ENCODE results near the gene DNAJC5G.
A peak's percentile ranks its signal among the peaks of the same experiment; 100 is the strongest.
"Not testable (repeated sequence)": the region's sequence is repeated elsewhere in the genome, so short reads cannot be mapped to it uniquely, and the experiment has no call there.

DNAJC5G gene

DNA sequence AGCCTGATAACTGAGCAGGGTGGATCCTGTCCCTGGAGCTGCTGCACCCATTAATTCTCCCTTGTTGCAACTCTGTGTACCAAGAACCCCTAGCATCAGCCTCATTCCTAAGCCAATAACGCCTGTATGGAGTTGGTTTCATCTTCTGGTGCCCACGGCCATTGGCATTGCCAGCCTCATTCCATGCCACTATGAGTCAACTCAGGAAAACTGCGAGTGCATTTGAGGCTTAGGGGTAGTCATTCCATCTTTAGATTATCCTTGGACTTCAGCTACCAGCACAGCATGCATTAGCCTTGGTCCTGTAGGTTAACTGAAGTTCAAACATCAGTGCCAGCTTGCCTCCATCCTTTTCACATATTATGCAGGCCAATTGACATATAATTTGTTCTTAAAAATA, 5.6 kb downstream of the DNAJC5G start:
- no peak for DNase-seq (ENCODE audit: low read depth, low spot score)

DNA sequence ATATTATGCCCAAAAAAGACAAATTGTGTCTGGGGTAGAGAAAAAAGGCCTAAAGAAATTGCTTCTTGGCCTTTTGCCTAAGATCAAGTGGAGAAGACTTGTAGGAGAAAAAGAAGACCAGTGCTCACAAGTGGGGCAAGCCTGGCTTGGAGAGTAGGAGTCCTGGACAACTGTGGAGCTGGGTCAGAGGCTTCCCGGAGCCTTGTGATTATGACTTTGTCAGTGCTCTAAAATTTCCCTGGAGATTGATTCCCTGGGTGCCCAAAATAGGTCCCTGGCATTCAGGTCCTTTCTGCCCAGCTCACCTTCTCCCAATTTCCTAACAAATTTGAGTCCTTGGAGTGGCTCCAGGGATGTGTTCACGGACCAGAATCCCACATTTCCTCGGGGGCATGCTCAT, 6.2 kb downstream of the DNAJC5G start:
- no peak for DNase-seq (ENCODE audit: low read depth, low spot score)

DNA sequence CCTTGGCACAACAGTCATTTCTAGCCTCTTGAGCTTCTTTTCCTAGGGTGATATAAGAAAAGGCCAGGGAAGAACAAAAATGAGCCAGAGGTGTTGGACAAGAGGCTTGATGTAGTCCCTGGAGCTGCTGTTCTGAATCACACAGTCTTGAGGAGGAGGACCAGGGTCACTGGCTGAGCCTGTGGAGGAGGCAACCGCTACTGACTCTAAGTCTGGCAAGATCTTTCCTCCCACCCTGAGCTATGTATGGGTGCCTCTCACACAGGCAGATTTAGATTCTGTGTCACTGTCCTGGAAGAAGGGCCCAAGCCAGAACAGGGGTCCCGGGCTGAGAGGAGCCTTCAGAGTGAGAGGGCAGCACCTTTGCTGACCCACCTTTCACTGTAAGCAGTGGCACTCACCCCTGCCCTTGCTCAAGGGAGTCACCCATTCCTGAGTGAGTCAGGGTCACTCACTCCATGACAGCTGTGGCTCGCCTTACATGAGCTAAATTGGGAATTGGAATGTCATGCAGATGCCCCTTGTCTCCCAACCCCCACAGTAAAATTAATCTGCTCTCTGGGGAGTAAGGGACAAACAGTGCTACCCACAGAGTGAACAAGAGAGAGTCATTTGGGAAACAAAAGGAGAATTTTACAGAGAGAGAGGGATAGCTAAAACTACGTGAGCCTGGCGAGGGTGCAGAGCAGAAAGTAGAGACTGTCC, 6.8 kb downstream of the DNAJC5G start, which contains the start of gene TRIM54:
Gene TRIM54, plus strand, starts transcription at position 575 of the 705 bp plus-strand sequence. CDS start 303 bp downstream, outside the sequence.
- DNase-seq (ENCODE audit: low read depth, low spot score): no peak

DNA sequence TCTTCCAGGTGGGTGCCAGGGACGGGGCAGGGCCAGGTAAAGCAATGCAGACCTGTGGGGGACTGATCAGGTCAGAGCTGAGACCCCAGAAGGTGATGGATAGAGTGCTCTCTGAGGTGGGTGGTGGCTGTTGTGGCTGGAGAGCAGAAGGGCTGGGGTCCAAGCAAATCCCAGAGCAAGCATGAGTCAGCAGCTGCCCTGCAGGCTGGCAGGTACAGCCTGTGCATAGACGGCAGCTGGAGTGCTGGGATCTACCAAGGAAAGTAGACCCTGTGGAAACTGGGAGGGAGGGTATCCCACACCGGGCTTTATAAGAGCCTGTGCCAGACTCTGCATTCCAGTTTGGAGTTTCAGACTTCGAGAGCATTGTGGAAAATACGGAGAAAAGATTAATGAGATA, 7.7 kb downstream of the DNAJC5G start:
- DNase-seq (ENCODE audit: low read depth, low spot score): peak; percentile 59

DNA sequence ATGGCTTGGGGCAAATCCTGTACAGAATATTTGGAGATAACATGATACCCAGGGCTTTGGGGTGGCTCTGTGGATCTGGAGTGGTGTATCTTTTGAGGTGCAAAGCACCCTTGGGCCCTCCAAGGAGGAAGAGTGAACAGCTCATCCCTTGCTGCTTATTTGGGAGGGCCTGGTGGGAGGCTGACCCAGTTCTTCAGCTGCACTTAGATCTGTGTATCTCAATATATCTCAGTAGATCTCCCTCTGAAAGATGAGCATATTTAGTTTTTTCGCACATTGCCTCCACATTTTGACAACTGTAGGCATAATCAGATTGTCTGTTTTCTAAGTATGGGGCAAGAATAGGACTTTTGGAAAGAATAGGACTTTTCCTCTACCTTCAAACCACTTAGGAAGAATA, 9.8 kb downstream of the DNAJC5G start:
- no peak for DNase-seq (ENCODE audit: low read depth, low spot score)

DNA sequence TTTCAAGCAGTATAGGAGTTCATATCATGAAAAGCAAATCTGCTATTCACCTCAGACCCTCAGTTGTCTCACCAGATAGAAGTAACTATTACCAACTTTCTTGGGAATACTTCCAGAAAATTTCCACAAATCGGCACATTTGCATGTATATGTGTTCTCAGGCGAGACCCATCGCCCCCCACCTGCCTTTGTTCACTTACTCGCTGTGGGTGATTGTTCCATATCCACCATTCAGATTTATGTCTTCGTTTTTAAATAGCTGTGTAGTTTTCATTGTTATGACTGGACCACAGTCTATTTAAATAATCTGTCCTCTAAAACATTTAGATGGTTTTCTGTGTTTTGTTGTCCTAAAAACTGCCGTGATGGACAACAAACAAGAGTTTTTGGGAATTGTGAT, 10.2 kb downstream of the DNAJC5G start:
- no peak for DNase-seq (ENCODE audit: low read depth, low spot score)

DNA sequence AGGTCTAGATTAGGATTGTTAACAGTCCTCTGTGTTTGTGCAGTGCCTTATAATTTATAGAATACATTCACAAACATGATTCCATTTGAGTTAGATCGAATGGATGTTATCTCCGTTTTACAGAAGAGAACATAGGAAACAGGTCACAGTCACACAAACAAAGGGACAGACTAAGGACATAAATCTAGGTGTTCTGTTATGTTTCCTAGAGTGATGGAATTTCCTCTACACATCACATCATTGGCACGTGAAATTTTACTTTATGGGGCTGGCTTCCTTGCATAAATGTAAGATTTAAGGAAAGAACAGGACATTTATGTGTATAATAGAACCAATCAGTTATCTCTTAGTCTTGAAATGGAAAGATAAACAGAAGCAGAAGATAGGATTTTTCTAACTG, 13.4 kb downstream of the DNAJC5G start:
- DNase-seq (ENCODE audit: low read depth, low spot score): no peak

DNA sequence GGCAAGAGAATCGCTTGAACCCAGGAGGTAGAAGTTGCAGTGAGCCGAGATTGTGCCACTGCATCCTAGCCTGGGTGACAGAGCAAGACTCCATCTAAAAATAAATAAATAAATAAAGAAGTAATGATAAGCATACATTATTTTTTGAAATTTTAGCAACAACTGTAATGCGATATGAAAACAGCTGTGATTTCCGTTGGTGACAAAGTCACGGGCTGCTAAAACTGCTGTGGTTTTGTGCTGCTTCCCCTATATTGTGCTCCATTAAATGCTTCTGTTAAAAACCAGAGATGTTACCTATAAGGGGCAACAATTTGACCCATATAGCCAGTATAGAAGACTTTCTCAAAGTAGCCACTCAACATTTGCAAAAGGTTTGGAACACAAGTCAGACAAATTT, 15.3 kb downstream of the DNAJC5G start:
- no peak for DNase-seq (ENCODE audit: low read depth, low spot score)

DNA sequence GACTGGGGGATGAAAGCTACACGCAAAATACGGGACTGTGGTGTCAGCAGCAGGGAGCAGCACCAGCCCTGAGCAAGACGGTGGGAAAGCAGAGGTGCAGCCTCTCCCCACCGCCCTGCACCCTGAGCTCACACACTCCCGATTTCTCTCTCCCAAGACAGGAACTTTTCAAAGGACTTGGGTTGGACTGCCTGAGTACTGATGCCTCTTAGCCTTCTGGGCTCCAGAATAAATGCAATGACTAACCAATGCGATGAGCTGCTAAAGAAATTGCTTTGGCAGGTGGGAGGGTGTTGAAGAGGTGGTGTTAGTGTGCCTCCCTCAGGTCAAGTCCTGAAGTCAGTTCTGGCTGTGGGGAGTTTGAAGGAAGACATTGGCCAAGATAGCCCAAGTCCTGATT, 16.6 kb downstream of the DNAJC5G start:
- no peak for DNase-seq (ENCODE audit: low read depth, low spot score)

DNA sequence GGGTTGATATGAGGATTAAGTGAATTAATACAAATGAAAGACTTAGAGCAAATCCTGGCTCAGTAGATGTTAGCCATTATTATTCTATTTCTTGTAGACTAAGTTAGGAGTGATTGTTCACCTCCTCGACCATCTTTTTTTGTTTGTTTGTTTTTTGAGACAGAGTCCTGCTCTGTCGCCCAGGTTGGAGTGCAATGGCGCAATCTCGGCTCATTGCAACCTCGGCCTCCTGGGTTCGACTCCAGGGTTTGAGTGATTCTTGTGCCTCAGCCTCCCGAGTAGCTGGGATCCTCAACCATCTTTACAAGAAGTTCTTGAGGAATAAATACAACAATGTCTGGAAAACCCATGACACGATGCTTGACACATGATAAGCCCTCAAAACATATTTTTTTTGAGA, 19.7 kb downstream of the DNAJC5G start:
- DNase-seq (ENCODE audit: low read depth, low spot score): no peak

DNA sequence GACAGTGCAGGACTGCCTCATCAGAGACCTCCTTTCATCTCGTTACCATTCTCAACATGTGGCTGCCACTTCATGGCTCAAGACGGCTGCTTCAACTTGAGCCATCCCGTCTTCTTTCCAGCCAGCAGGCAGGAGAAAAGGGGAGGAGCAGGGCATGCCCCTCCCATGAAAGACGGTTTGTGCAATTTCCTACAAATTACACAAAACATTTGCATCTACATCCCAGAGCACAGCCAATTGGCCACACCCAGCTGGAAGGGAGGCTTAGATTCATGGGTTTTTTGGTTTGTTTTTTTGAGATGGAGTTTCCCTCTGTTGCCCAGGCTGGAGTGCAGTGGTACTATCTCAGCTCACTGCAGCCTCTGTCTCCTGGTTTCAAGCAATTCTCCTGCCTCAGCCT, 21.2 kb downstream of the DNAJC5G start:
- no peak for DNase-seq (ENCODE audit: low read depth, low spot score)

DNA sequence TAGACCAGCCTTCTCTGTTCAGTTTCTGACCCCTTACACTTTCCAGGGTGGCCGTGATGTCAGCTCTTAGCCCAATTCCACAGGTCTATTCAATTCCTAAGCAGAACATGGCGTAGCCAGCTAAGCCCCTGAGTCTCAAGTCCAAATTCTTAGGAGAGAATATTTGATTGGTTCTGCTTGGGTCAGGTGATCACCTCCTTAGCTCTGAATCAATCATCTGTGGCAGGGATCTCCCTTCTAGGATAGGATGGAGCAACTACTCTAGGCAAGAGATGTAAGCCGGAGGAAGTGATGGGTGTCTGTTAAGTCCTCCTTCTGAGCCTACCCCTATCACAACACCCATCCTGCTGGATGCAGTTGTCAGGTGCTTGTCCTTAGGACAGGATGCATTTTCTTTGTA, 22.0 kb downstream of the DNAJC5G start:
- no peak for DNase-seq (ENCODE audit: low read depth, low spot score)

DNA sequence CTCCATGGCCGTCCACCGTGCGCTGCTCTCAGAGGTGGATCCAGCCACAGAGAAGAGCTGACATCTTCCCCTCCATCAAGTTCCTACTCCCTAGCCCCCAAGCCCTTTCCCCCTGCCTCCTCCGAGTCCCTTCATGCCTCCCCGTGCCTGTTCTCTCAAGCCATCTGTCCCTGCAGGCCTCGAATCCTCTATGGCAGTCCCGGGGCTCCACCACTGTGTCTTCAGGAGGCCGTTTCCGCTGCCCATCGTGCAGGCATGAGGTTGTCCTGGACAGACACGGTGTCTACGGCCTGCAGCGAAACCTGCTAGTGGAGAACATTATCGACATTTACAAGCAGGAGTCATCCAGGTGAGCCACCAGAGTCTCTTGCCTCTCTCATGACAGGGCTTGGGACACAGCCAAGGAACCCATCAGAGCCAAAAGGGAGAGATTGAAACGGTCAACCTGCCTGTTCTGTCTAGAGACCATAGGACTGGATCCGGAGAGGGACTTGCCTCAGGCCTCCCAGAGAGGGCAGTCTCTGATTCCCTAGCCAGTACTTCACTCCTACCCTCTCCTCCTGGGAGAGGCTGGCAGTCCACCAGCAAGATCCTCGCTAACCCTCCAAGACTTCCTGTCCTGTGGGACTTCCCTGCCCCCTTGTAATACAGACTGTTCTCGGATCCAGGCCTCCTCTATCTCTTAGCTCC, 23.3 kb downstream of the DNAJC5G start:
- no peak for DNase-seq (ENCODE audit: low read depth, low spot score)

DNA sequence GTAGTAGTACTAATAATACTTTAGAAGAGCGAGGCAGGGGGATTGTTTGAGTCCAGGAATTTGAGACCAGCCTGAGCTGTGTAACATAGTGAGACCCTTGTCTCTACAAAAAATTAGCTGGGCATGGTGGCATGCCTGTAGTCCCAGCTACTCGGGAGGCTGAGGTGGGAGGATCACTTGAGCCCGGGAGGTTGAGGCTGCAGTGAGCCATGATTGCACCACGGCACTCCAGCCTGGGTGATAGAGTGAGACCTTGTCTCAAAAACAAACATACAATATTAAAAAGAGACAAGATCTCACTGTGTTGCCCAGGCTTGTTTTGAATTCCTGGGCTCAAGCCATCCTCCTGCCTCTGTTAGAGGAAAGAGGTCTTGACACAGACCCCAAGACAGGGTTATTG, 25.4 kb downstream of the DNAJC5G start:
- not testable (repeated sequence) for DNase-seq (ENCODE audit: low read depth, low spot score)

DNA sequence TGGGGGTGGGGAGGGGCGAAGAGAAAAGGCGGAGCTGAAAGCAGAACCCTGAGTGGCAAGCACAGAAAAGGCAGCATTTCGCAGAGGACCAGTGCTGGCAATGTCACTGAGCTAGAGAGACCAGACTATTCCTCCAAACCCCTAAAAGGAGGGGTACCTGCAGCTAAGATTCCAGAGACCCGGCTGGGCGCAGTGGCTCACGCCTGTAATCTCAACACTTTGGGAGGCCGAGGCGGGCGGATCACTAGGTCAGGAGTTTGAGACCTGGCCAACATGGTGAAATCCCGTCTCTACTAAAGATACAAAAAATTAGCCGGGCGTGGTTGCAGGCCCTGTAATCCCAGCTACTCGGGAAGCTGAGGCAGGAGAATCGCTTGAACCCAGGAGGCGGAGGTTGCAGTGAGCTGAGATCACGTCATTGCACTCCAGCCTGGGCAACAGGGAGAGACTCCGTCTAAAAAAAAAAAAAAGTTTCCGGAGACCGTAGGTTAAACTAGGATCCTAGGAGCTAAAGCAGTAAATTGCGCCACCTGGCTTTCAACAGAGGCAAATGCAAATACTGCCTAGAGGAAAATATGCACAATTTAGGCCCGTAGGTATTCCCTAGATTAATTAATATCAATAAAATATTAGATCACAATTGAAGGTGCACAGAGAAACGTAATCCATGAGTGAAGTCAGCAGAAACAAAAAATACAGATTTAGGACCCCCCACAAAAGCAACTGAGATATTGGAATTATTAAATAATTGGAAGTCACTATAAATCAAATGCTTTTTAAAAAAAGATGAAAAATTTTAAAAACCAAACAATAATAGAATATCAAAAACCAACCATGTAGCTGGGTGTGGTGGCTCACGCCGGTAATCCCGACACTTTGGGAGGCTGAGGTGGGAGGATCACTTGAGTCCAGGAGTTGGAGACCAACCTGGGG, 28.1 kb downstream of the DNAJC5G start:
- DNase-seq (ENCODE audit: low read depth, low spot score): peak; percentile 63

DNA sequence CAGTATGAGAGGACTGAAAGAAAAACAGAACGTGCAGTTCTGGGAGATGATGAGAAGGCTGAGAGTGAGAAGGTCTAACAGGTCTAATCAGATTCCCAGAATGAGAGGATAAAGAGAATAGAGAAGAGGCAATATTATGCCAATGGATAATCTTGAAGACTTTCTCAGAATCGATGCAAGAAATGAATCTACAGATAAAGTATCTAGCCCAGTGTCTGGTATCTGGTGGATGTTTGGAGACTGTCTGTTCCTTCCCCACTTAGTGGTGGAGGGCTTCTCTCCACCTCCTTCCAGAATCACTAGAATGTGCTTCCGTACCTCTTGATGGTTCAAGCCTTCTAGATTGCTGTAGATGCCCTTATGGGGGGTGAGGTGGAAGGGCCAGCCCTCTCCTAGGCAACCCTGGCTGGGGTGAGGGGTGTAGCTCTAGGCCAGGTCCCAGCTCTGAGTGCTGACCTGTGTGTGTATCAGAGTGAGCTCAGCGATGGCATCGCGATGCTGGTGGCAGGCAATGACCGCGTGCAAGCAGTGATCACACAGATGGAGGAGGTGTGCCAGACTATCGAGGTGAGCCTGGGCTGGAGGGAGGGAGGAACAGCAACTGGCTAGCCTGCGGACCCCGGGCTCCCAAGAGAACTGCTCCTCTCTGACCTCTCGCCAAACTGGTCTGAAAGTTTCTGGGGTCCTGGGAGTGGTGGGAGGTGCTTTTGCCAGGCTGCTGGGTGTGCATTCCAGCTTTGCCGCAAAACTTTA, 29.4 kb downstream of the DNAJC5G start:
- no peak for DNase-seq (ENCODE audit: low read depth, low spot score)

DNA sequence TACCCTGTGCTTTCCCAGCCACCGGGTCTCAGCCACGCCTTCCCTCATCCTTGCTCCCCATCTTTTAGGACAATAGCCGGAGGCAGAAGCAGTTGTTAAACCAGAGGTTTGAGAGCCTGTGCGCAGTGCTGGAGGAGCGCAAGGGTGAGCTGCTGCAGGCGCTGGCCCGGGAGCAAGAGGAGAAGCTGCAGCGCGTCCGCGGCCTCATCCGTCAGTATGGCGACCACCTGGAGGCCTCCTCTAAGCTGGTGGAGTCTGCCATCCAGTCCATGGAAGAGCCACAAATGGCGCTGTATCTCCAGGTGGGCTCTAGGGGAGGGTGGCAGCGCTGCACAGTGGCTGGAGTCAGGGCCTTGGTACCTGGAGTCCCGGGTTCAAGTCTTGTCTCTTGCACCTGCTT, 30.3 kb downstream of the DNAJC5G start:
- no peak for DNase-seq (ENCODE audit: low read depth, low spot score)

DNA sequence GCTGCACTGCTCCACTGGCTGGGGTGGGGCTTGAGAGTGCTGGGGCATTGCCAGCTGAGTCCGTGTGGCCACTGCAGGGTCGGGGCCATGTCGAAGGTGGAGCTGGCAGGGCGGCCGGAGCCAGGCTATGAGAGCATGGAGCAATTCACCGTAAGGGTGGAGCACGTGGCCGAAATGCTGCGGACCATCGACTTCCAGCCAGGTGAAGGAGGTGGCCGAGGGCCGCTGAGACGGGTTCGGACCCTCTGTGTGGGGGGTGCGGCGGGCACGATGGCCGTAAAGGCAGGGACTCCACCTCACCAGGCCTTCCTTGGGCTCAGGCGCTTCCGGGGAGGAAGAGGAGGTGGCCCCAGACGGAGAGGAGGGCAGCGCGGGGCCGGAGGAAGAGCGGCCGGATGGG, 30.9 kb downstream of the DNAJC5G start:
- no peak for DNase-seq (ENCODE audit: low read depth, low spot score)

DNA sequence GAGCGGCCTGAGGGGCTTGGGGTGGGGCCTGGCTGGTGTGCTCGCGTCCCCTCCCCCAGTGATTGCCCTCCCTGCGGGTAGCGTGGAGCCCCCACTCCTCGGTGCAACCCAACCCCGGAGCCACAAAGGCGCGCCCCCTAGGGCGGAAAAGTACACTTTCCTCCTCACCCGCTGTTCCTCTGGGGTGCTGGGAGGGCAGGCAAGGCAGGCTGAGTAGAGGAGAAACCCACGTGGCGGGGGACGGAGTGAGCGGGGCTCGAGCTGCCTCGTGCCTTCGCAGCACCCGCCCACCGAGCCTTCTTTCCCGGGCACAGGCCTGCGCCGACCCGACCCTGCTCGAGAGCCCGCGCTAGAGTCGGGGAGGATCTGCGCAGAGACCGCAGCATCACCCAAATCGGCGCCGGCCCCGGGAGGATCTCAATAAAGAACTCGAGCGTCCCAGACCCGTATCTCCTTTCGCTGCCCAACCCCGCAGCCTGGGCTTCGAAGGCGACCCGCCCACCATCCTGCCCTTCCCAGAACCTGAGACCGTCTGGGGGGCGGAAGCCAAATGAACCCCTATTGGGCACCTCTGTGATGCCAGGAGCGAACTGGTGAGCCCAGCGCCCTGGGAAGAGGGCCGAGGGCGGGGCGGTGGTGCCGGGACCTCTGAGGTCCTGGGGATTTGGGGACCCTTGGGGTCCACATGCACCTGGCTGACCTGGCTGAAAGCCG, 31.5 kb downstream of the DNAJC5G start:
- no peak for DNase-seq (ENCODE audit: low read depth, low spot score)

DNA sequence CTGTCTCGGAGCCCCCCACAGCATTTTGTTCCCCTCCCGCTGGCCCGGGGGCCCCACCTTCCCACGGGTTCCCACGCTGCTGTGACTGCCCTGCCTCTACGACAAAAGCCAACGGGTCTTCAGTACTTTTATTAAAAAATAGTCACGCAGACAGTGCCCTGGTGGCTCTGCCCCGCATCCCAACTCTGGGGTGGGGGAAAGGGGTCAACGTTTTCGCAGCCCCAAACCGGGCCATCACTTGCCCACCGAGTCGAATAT, 32.0 kb downstream of the DNAJC5G start:
- no peak for DNase-seq (ENCODE audit: low read depth, low spot score)
